Trophoblast cell (in vitro differentiated cells and primary cell): Measurements from ENCODE around the gene CFAP119.

ENCODE experiments used
- DNase-seq, 2 donors: peaks; one replicate each; pipeline ENCODE4 v3.0.0-alpha.2; 2016
- H2AFZ ChIP-seq: 2 replicates; pipeline ENCODE4 v1.6.1; 2013; ENCODE audit warnings: low read length, moderate library complexity, mild to moderate bottlenecking; ENCODE audit not compliant: insufficient read depth, poor library complexity
- H2AK5ac ChIP-seq: 2 replicates; pipeline ENCODE4 v1.6.1; 2013; ENCODE audit warnings: mild to moderate bottlenecking, low read length
- H2BK120ac ChIP-seq: 2 replicates; pipeline ENCODE4 v1.6.1; 2013; ENCODE audit warnings: low read length, mild to moderate bottlenecking, moderate library complexity; ENCODE audit not compliant: insufficient read depth, poor library complexity
- H2BK12ac ChIP-seq: 2 replicates; pipeline ENCODE4 v1.6.1; 2013; ENCODE audit warnings: mild to moderate bottlenecking, low read length, moderate library complexity
- H2BK5ac ChIP-seq: 2 replicates; pipeline ENCODE4 v1.6.1; 2013; ENCODE audit warnings: low read length, low read depth, moderate library complexity, mild to moderate bottlenecking; ENCODE audit not compliant: poor library complexity
- H3K14ac ChIP-seq: 2 replicates; pipeline ENCODE4 v1.6.1; 2013; ENCODE audit warnings: mild to moderate bottlenecking, low read length
- H3K18ac ChIP-seq: 2 replicates; pipeline ENCODE4 v1.6.1; 2013; ENCODE audit warnings: mild to moderate bottlenecking, low read length
- H3K23ac ChIP-seq: 2 replicates; pipeline ENCODE4 v1.6.1; 2013; ENCODE audit warnings: low read length
- H3K27ac ChIP-seq: 2 replicates; pipeline ENCODE4 v1.5.1; 2013; ENCODE audit warnings: low read depth, mild to moderate bottlenecking, inconsistent platforms, low read length, moderate library complexity
- H3K27me3 ChIP-seq: 2 replicates; pipeline ENCODE4 v1.6.1; 2013; ENCODE audit warnings: inconsistent platforms, mild to moderate bottlenecking, low read length, moderate library complexity; ENCODE audit not compliant: insufficient read depth
- H3K36me3 ChIP-seq, 2 experiments: 1 replicate in 1 of 2; 2 replicates in 1 of 2; pipeline ENCODE4 v1.6.1; 2013; ENCODE audit warnings: low read length in 2 of 2, mild to moderate bottlenecking in 2 of 2, moderate library complexity in 1 of 2; ENCODE audit not compliant: insufficient read depth in 2 of 2, control insufficient read depth in 1 of 2
- H3K4ac ChIP-seq: 2 replicates; pipeline ENCODE4 v1.6.1; 2013; ENCODE audit warnings: low read depth, mild to moderate bottlenecking, low read length, moderate library complexity
- H3K4me1 ChIP-seq, 2 experiments: 1 replicate in 1 of 2; 2 replicates in 1 of 2; pipeline ENCODE4 v1.6.1; 2013; ENCODE audit warnings: low read length in 2 of 2, mild to moderate bottlenecking in 2 of 2, moderate library complexity in 1 of 2; ENCODE audit not compliant: insufficient read depth in 2 of 2, control insufficient read depth in 1 of 2
- H3K4me2 ChIP-seq: 2 replicates; pipeline ENCODE4 v1.6.1; 2013; ENCODE audit warnings: inconsistent platforms, mild to moderate bottlenecking, low read length, moderate library complexity
- H3K4me3 ChIP-seq: 2 replicates; pipeline ENCODE4 v1.5.1; 2013; ENCODE audit warnings: mild to moderate bottlenecking, low read depth, low read length, inconsistent platforms
- H3K79me1 ChIP-seq: one replicate; pipeline ENCODE4 v1.6.1; 2013; ENCODE audit warnings: low read length
- H3K79me2 ChIP-seq: 2 replicates; pipeline ENCODE4 v1.6.1; 2013; ENCODE audit warnings: low read length, mild to moderate bottlenecking; ENCODE audit not compliant: control insufficient read depth, insufficient read depth, poor library complexity
- H3K9ac ChIP-seq: 2 replicates; pipeline ENCODE4 v1.6.1; 2013; ENCODE audit warnings: mild to moderate bottlenecking, low read length
- H3K9me3 ChIP-seq: 2 replicates; pipeline ENCODE4 v1.6.1; 2013; ENCODE audit warnings: low read depth, mild to moderate bottlenecking, control low read depth, inconsistent platforms, low read length; ENCODE audit not compliant: insufficient read depth
- H4K12ac ChIP-seq: 2 replicates; pipeline ENCODE4 v1.6.1; 2013; ENCODE audit warnings: low read depth, mild to moderate bottlenecking, low read length, moderate library complexity
- H4K8ac ChIP-seq: 2 replicates; pipeline ENCODE4 v1.6.1; 2013; ENCODE audit warnings: low read depth, mild to moderate bottlenecking, low read length, moderate library complexity
- H4K91ac ChIP-seq: one replicate; pipeline ENCODE4 v1.6.1; 2013; ENCODE audit warnings: low read depth, mild to moderate bottlenecking, low read length, moderate library complexity
- WGBS: extraction: QIAGEN DNeasy Blood & Tissue Kit; methylation state at CpG from one replicate; pipeline ENCODE4 v1.1.7; 2013; ENCODE audit warnings: missing lambda C conversion rate; ENCODE audit not compliant: insufficient read length, insufficient coverage; ENCODE audit errors: extremely low coverage; 5-methylcytosine and 5-hydroxymethylcytosine counted together

CFAP119 gene

GRCh38 chr16:30741461-30741914, 20.4 kb downstream of the CFAP119 start:
- H4K91ac ChIP-seq: peak overlapping the region; percentile 65
- H3K9ac ChIP-seq: peak overlapping the region; percentile 42
- peak overlapping the region; percentile 90 for H2BK12ac ChIP-seq
- peak overlapping the region; percentile 78 for H3K4me2 ChIP-seq
- DNase-seq: peak; percentile 96 to 99
- H3K79me2 ChIP-seq: peaks cover 3% of the 10 kb centered on the region
- H3K36me3 ChIP-seq: peaks cover 44 to 53% of the 10 kb centered on the region in 2 experiments
- H2AK5ac ChIP-seq: peak overlapping the region; percentile 8
- no peaks in the 10 kb centered on the region for H3K27me3 ChIP-seq
- WGBS: no CpG with 5 or more reads among the region's 6 CpGs
- H2BK120ac ChIP-seq: peak overlapping the region; percentile 48
- H3K4me3 ChIP-seq: peak overlapping the region; percentile 63
- peaks cover 9 to 22% of the 10 kb centered on the region in 2 experiments for H3K4me1 ChIP-seq
- no peak overlapping the region for H2AFZ ChIP-seq
- H4K12ac ChIP-seq: peak overlapping the region; percentile 13
- H3K18ac ChIP-seq: peak overlapping the region; percentile 9
- H4K8ac ChIP-seq: peak overlapping the region; percentile 13
- H3K9me3 ChIP-seq: no peaks in the 10 kb centered on the region
- peak overlapping the region; percentile 79 for H3K27ac ChIP-seq
- no peak overlapping the region for H3K23ac ChIP-seq
- H3K4ac ChIP-seq: peak overlapping the region; percentile 28
- peak overlapping the region; percentile 42 for H2BK5ac ChIP-seq
- H3K79me1 ChIP-seq: peaks cover 10% of the 10 kb centered on the region
- H3K14ac ChIP-seq: peak overlapping the region; percentile 32

- H3K27ac ChIP-seq: peak overlapping the region; percentile 79
- peak overlapping the region; percentile 21 for H2BK12ac ChIP-seq
- H3K4me3 ChIP-seq: peak overlapping the region; percentile 50
- DNase-seq: peak; percentile 97 to 98
- H2BK120ac ChIP-seq: peak overlapping the region; percentile 27
- H2AFZ ChIP-seq: no peak overlapping the region
- no peaks in the 10 kb centered on the region for H3K27me3 ChIP-seq
- peak overlapping the region; percentile 68 for H2BK5ac ChIP-seq
- peak overlapping the region; percentile 31 for H3K18ac ChIP-seq
- H3K4ac ChIP-seq: peak overlapping the region; percentile 60
- peaks cover 10% of the 10 kb centered on the region for H3K79me1 ChIP-seq
- H3K9ac ChIP-seq: peak overlapping the region; percentile 70
- H3K4me1 ChIP-seq: peaks cover 9 to 22% of the 10 kb centered on the region in 2 experiments
- no peak overlapping the region for H3K23ac ChIP-seq
- no CpG with 5 or more reads among the region's 8 CpGs for WGBS
- H4K8ac ChIP-seq: peak overlapping the region; percentile 20
- peak overlapping the region; percentile 48 for H3K14ac ChIP-seq
- H4K12ac ChIP-seq: no peak overlapping the region
- peaks cover 50 to 62% of the 10 kb centered on the region in 2 experiments for H3K36me3 ChIP-seq
- H4K91ac ChIP-seq: peak overlapping the region; percentile 92
- peak overlapping the region; percentile 78 for H3K4me2 ChIP-seq
- peaks cover 3% of the 10 kb centered on the region for H3K79me2 ChIP-seq
- H3K9me3 ChIP-seq: no peaks in the 10 kb centered on the region
- peak overlapping the region; percentile 82 for H2AK5ac ChIP-seq
These were observed 21.3 kb downstream of the CFAP119 start for GRCh38 chr16:30740364-30741251.

GRCh38 chr16:30738984-30739951, 22.6 kb downstream of the CFAP119 start:
- no peak overlapping the region for H3K23ac ChIP-seq
- H3K18ac ChIP-seq: no peak overlapping the region
- no peak overlapping the region for H3K4me2 ChIP-seq
- no peak overlapping the region for H3K4ac ChIP-seq
- peaks cover 3% of the 10 kb centered on the region for H3K79me2 ChIP-seq
- H3K27me3 ChIP-seq: no peaks in the 10 kb centered on the region
- no peak overlapping the region for H2BK12ac ChIP-seq
- H2AK5ac ChIP-seq: no peak overlapping the region
- WGBS: no CpG with 5 or more reads among the region's 37 CpGs
- no peak overlapping the region for H4K12ac ChIP-seq
- H4K91ac ChIP-seq: no peak overlapping the region
- no peak overlapping the region for H2BK5ac ChIP-seq
- no peak overlapping the region for H3K14ac ChIP-seq
- H2BK120ac ChIP-seq: no peak overlapping the region
- peaks cover 53 to 61% of the 10 kb centered on the region in 2 experiments for H3K36me3 ChIP-seq
- no peak overlapping the region for H4K8ac ChIP-seq
- H3K9me3 ChIP-seq: no peaks in the 10 kb centered on the region
- H3K4me1 ChIP-seq: peaks cover 9 to 22% of the 10 kb centered on the region in 2 experiments
- no peak overlapping the region for H3K9ac ChIP-seq
- H2AFZ ChIP-seq: no peak overlapping the region
- H3K4me3 ChIP-seq: no peak overlapping the region
- H3K79me1 ChIP-seq: peaks cover 10% of the 10 kb centered on the region
- H3K27ac ChIP-seq: peak overlapping the region; percentile 48
- no peak for DNase-seq
